ENCODE data around the gene C14orf132.

C14orf132 gene

GRCh38 chr14:96017882-96018281 is 21.3 kb upstream of the C14orf132 start:
- no peaks in the 10 kb centered on the region for H3K36me3 ChIP-seq (replicated peaks)

GRCh38 chr14:96027431-96028355 is 11.5 kb upstream of the C14orf132 start:
- H3K27ac ChIP-seq, result no peak overlapping the region

More at GRCh38 chr14:96017882-96018281, 21.3 kb upstream of the C14orf132 start:
- DNase-seq, result no peak
- H3K27me3 ChIP-seq (replicated peaks), result no peaks in the 10 kb centered on the region
- in situ Hi-C loops (cut with HindIII; ENCODE audit: low pct_ligation_motif_present, low sequenced_read_pairs), result no loop called here
- H3K27ac ChIP-seq, result no peak overlapping the region
- no peak overlapping the region for H3K4me3 ChIP-seq (ENCODE audit: low read depth, low read length)
- no peak for TF ChIP-seq CTCF (IDR thresholded peaks at IDR 0.05; ENCODE audit: low read depth, low read length, missing control alignments)

GRCh38 chr14:96029089-96029645 is 10.0 kb upstream of the C14orf132 start:
- TF ChIP-seq CTCF (IDR thresholded peaks at IDR 0.05; ENCODE audit: low read depth, low read length, missing control alignments), result no peak
- no peak overlapping the region for H3K27ac ChIP-seq
- H3K4me3 ChIP-seq (ENCODE audit: low read depth, low read length), result no peak overlapping the region
- H3K27me3 ChIP-seq (replicated peaks), result no peaks in the 10 kb centered on the region
- DNase-seq, result no peak
- no peaks in the 10 kb centered on the region for H3K36me3 ChIP-seq (replicated peaks)
- in situ Hi-C loops (cut with HindIII; ENCODE audit: low pct_ligation_motif_present, low sequenced_read_pairs), result no loop called here

More at GRCh38 chr14:96027431-96028355, 11.5 kb upstream of the C14orf132 start:
- DNase-seq, result no peak
- in situ Hi-C loops (cut with HindIII; ENCODE audit: low pct_ligation_motif_present, low sequenced_read_pairs), result no loop called here
- no peaks in the 10 kb centered on the region for H3K27me3 ChIP-seq (replicated peaks)
- H3K36me3 ChIP-seq (replicated peaks), result no peaks in the 10 kb centered on the region
- H3K4me3 ChIP-seq (ENCODE audit: low read depth, low read length), result no peak overlapping the region
- no peak for TF ChIP-seq CTCF (IDR thresholded peaks at IDR 0.05; ENCODE audit: low read depth, low read length, missing control alignments)

DNA sequence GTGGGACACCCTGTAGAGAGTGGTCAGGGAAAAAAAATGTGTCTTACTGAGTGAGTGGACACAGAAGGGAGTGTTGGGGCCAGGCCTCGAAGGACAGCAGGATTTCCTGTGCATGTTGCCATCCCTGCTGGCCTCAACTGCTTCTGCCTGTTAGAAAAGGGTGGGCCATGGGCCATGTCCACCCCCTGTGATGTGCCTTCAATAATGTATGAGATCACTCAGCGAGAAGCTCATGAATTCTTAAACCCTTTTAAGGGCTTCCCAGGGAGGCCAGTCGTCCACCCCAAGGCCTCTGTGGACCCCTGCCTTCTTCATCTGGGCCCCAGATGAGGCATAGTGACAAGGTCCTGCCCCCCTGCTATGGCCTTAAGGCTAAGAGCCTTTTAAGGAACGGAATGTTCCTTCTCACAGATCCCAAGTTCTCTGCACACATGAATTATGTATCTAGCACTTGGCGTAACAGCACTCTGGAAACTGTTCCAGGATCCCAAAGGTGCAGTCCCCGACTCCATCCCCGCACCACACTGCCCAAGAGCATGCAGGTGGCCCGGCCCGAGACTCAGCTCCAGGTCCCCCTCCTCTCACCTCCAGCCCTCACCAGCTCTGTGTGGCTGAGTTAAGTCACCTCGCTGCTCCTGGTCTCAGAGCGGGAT is 8.9 kb upstream of the C14orf132 start:
- Histone ChIP-seq H3K36me3 (replicated peaks) (no peaks in the 10 kb centered on the region), H3K4me3 (ENCODE audit: low read depth, low read length) (no peak overlapping the region), H3K27me3 (replicated peaks) (no peaks in the 10 kb centered on the region), H3K27ac (no peak overlapping the region)
- TF ChIP-seq CTCF (IDR thresholded peaks at IDR 0.05; ENCODE audit: low read depth, low read length, missing control alignments), result no peak
- in situ Hi-C loops (cut with HindIII; ENCODE audit: low pct_ligation_motif_present, low sequenced_read_pairs), result no loop called here
- DNase-seq, result no peak

GRCh38 chr14:96031691-96032090 is 7.5 kb upstream of the C14orf132 start:
- H3K36me3 ChIP-seq (replicated peaks), result no peaks in the 10 kb centered on the region
- no peak overlapping the region for H3K27ac ChIP-seq
- H3K27me3 ChIP-seq (replicated peaks), result no peaks in the 10 kb centered on the region
- TF ChIP-seq CTCF (IDR thresholded peaks at IDR 0.05; ENCODE audit: low read depth, low read length, missing control alignments), result no peak
- no peak overlapping the region for H3K4me3 ChIP-seq (ENCODE audit: low read depth, low read length)
- no peak for DNase-seq
- in situ Hi-C loops (cut with HindIII; ENCODE audit: low pct_ligation_motif_present, low sequenced_read_pairs), result no loop called here
